ENCODE results near the gene FRMD4A. TPM values are rescaled to one million over a fixed set of nuclear protein-coding genes. Genes with fewer than 3 reads are reported as not detected.

Gene FRMD4A
- total and polyA plus RNA-seq, 10 of the 15 experiments (the other 5 are each of a cell fraction or from before 2014, with no cell fraction given), result 17.8 to 75.2 (median 39.1) TPM

DNA sequence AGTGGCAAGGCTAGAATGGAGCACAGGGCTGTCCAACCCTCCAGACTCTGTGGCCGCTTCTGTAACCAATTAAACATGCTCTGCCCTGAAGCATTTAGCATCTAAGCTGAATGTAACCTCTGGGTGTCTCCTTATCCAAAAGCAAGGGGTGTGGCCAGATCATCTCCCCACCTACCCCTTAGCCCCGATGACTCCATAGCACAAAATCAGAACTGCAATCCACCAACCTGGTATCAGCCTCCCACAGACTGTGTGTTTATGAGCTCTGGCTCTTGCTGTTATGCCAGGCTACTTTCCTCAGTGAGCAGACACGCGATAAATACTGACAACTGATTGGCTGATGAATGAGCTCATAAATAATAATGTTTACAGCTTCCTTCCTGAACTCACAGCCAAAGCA, 3.2 kb downstream of the FRMD4A start:
- ChIA-PET SMC1A (ENCODE audit: uncharacterized antibody, unreplicated experiment) (no interaction called here), RAD21 (ENCODE audit: unreplicated experiment) (no interaction called here), POLR2A (no interaction called here), CTCF (interaction anchor here (0.7 to 2.1 kb wide), 7 partner anchors 10 to 869 kb away, joined by 3 to 5 read pairs (median 3); no protein-coding TSS in a partner anchor)
- H3K4me1 ChIP-seq (ENCODE audit: control insufficient read depth, insufficient read depth, low read length), result no peaks in the 10 kb centered on the region
- ATAC-seq, result no peak
- H4K20me1 ChIP-seq (ENCODE audit: control insufficient read depth, insufficient read depth), result no peaks in the 10 kb centered on the region
- intact Hi-C loops (cut with micrococcal nuclease; ENCODE audit: unreplicated experiment) (loop anchor here (5.0 kb wide), 1 partner anchor 130 kb away; no protein-coding TSS in a partner anchor), in situ Hi-C loops (cut with MboI) (no loop called here)
- TF ChIP-seq SRF (IDR thresholded peaks at IDR 0.05; ENCODE audit: low read depth in 2 of 2, low read length in 2 of 2) (no peak), SIX5 (IDR thresholded peaks at IDR 0.05; ENCODE audit: low read depth, low read length, severe bottlenecking) (no peak), BMI1 (IDR thresholded peaks at IDR 0.05; ENCODE audit: borderline replicate concordance) (no peak), ASH2L (IDR thresholded peaks at IDR 0.05; ENCODE audit: borderline replicate concordance, low read depth) (no peak), SMAD1 (IDR thresholded peaks at IDR 0.05; ENCODE audit: low read depth, partially characterized antibody) (no peak), MYC (IDR thresholded peaks at IDR 0.05; ENCODE audit: insufficient read depth, insufficient read length, insufficient replicate concordance, low read length, severe bottlenecking) (no peak), NRF1 (conservative IDR thresholded peaks at IDR 0.05; ENCODE audit: low read depth, low read length) (no peak), MXI1 (IDR thresholded peaks at IDR 0.05; ENCODE audit: low read depth, low read length) (no peak), BACH1 (IDR thresholded peaks at IDR 0.05; ENCODE audit: borderline replicate concordance) (no peak), MYB (IDR thresholded peaks at IDR 0.05; ENCODE audit: borderline replicate concordance, low read depth, low read length) (no peak), BCL11A (IDR thresholded peaks at IDR 0.05; ENCODE audit: low read depth, low read length) (no peak), ETV6 (conservative IDR thresholded peaks at IDR 0.05 in 1 of 2, IDR thresholded peaks at IDR 0.05 in 1 of 2; ENCODE audit: borderline replicate concordance in 1 of 2, low read depth in 1 of 2) (no peak), RELA (IDR thresholded peaks at IDR 0.05; ENCODE audit: borderline replicate concordance, partially characterized antibody) (no peak)
- TF ChIP-seq, protein P1, sequence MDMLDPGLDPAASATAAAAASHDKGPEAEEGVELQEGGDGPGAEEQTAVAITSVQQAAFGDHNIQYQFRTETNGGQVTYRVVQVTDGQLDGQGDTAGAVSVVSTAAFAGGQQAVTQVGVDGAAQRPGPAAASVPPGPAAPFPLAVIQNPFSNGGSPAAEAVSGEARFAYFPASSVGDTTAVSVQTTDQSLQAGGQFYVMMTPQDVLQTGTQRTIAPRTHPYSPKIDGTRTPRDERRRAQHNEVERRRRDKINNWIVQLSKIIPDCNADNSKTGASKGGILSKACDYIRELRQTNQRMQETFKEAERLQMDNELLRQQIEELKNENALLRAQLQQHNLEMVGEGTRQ (IDR thresholded peaks at IDR 0.05; ENCODE audit: borderline replicate concordance, low read depth, low read length), result no peak
- TF ChIP-seq, protein P2, sequence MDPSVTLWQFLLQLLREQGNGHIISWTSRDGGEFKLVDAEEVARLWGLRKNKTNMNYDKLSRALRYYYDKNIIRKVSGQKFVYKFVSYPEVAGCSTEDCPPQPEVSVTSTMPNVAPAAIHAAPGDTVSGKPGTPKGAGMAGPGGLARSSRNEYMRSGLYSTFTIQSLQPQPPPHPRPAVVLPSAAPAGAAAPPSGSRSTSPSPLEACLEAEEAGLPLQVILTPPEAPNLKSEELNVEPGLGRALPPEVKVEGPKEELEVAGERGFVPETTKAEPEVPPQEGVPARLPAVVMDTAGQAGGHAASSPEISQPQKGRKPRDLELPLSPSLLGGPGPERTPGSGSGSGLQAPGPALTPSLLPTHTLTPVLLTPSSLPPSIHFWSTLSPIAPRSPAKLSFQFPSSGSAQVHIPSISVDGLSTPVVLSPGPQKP (IDR thresholded peaks at IDR 0.05; ENCODE audit: low read depth, low read length), result no peak
- TF ChIP-seq, protein P3, sequence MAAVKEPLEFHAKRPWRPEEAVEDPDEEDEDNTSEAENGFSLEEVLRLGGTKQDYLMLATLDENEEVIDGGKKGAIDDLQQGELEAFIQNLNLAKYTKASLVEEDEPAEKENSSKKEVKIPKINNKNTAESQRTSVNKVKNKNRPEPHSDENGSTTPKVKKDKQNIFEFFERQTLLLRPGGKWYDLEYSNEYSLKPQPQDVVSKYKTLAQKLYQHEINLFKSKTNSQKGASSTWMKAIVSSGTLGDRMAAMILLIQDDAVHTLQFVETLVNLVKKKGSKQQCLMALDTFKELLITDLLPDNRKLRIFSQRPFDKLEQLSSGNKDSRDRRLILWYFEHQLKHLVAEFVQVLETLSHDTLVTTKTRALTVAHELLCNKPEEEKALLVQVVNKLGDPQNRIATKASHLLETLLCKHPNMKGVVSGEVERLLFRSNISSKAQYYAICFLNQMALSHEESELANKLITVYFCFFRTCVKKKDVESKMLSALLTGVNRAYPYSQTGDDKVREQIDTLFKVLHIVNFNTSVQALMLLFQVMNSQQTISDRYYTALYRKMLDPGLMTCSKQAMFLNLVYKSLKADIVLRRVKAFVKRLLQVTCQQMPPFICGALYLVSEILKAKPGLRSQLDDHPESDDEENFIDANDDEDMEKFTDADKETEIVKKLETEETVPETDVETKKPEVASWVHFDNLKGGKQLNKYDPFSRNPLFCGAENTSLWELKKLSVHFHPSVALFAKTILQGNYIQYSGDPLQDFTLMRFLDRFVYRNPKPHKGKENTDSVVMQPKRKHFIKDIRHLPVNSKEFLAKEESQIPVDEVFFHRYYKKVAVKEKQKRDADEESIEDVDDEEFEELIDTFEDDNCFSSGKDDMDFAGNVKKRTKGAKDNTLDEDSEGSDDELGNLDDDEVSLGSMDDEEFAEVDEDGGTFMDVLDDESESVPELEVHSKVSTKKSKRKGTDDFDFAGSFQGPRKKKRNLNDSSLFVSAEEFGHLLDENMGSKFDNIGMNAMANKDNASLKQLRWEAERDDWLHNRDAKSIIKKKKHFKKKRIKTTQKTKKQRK (IDR thresholded peaks at IDR 0.05; ENCODE audit: low read depth, low read length), result no peak
- TF ChIP-seq, protein P4, sequence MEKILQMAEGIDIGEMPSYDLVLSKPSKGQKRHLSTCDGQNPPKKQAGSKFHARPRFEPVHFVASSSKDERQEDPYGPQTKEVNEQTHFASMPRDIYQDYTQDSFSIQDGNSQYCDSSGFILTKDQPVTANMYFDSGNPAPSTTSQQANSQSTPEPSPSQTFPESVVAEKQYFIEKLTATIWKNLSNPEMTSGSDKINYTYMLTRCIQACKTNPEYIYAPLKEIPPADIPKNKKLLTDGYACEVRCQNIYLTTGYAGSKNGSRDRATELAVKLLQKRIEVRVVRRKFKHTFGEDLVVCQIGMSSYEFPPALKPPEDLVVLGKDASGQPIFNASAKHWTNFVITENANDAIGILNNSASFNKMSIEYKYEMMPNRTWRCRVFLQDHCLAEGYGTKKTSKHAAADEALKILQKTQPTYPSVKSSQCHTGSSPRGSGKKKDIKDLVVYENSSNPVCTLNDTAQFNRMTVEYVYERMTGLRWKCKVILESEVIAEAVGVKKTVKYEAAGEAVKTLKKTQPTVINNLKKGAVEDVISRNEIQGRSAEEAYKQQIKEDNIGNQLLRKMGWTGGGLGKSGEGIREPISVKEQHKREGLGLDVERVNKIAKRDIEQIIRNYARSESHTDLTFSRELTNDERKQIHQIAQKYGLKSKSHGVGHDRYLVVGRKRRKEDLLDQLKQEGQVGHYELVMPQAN (conservative IDR thresholded peaks at IDR 0.05), result no peak
- H3K27me3 ChIP-seq (replicated peaks in 1 of 2; ENCODE audit: control insufficient read depth in 2 of 2, insufficient read depth in 2 of 2, low read length in 1 of 2), result no peaks in the 10 kb centered on the region; a peak in 2 of 4 replicates
- WGBS (ENCODE audit: insufficient coverage, insufficient replicate concordance, low lambda C conversion rate, missing lambda C conversion rate), result 1% methylated on average over 4 of the region's 4 CpGs
- no peak overlapping the region for H3K4me2 ChIP-seq (ENCODE audit: control insufficient read depth, insufficient read depth)
- no peak overlapping the region for H3K4me3 ChIP-seq
- BruUV-seq (replicated peaks), result no TSS peak
- no peaks in the 10 kb centered on the region for H3K79me2 ChIP-seq (ENCODE audit: control insufficient read depth, insufficient read depth, low read length)
- no peak for DNase-seq (ENCODE audit: low read depth, low spot score)
- H3K36me3 ChIP-seq (ENCODE audit: control insufficient read depth in 2 of 2, insufficient read depth in 2 of 2, low read length in 1 of 2), result no peaks in the 10 kb centered on the region
- no peak overlapping the region for H3K9ac ChIP-seq (ENCODE audit: control insufficient read depth, insufficient read depth, low read length)
- H3K27ac ChIP-seq (ENCODE audit: control insufficient read depth, insufficient read depth), result no peak overlapping the region
- FAIRE-seq, result no peak
- no peaks in the 10 kb centered on the region; the same call in 2 of the 3 replicates for H3K9me3 ChIP-seq (replicated peaks; ENCODE audit: control insufficient read depth, insufficient read depth, low read length)
- no peak overlapping the region for H2AFZ ChIP-seq (ENCODE audit: control insufficient read depth, low read depth, low read length)

Measured in GM12878 (cell line).